Raji (cell line): ENCODE measurements around the gene HBZ.

ENCODE experiments used
- POLR2A ChIP-seq: IDR thresholded peaks from 2 replicates; pipeline ENCODE4 v1.6.1; 2011; ENCODE audit warnings: low read depth, low read length, control low read depth; ENCODE audit not compliant: insufficient read depth

The HBZ gene

DNA sequence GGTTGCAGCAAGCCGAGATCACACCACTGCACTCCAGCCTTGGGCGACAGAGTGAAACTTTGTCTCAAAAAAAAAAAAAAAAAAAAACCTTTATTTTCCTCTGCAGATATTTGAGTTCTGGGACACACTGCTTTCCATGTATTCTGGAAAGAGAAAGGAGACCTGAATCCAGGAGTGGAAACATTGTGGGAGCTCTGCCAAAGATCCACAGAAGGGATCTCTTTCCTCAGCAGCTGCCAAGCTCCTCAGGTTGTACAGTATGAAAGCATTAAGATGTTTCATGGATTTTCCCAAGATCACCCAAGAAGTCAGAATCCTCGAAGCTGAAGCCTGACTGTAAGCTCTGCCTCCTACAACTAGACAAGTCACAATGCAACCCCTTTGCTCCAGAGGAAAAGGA, 27.4 kb upstream of the HBZ start:
- TF ChIP-seq POLR2A: no peak

DNA sequence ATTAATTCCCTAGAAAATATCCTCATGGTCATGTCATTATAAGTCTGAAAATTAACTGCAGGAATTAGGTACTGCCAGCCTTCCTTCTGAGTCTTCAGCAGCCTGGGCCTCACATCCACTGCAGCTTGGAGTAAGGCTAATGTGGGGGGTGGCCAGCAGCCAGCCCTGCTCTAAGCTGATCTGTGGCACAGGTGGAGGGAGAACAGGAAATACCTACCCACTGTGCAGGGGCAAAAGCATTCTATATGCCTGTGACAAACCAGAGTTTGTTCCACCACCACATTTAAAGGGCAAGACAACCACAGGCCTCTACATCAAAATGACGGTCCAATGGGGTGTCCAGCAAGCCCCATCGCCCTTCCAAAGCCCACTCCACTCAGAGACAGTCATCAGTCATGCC, 23.4 kb upstream of the HBZ start:
- no peak for TF ChIP-seq POLR2A

DNA sequence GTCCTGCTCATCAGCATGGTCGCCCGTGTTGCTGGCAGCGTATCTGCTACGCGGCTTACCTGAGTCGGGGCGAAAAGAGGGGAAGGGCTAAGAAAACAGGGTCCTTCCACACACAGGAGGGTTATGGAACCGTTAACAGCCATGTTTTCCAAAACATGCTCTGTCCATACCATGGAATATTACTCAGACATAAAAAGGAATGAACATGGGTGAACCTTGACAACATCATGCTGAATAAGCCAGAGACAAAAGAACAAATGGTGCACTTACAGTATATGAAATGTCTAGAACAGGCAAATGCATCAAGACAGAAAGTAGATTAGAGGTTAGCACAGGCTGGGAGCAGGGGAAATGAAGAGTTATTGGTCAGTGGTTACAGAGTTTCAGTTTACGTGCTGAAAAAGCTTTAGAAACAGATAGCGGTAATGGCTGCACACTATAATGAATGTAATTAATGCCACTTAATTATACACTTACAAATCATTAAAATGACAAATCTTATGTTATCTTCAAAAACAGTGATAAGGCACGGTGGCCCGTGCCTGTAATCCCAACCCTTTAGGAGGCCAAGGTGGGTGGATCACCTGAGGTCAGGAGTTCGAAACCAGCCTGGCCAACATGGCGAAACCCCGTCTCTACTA, 21.8 kb upstream of the HBZ start:
- no peak for TF ChIP-seq POLR2A

DNA sequence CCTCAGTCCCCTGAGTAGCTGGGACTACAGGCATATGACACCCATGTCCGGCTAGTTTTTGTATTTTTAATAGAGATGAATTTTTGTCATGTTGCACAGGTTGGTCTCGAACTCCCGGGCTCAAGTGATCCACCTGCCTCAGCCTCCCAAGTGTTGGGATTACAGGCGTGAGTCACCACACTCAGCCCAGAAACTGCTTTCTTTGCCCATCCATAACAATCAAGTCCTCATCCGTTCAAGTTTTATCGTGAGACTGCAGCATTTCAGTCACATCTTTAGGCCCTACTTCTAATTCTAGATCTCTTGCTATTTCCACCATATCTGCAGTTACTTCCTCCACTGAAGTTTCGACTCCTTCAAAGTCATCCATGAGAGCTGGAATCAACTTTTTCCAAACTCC, 20.3 kb upstream of the HBZ start:
- no peak for TF ChIP-seq POLR2A

DNA sequence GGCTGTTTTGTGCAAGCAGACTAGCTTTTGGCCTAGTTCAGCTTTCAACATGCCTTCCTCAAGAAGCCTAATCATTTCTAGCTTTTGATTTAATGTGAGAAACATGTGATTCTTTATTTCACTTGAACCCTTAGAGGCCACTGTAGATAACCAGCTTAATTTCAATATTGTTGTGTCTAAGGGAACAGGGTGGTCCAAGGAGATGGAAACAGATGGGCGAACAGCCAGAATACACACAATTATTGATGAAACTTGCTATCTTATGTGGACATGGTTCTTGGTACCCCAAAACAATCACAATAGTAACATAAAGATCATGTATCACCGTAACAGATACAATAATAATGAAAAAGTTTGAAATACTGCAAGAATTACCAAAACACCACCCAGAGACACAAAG, 18.7 kb upstream of the HBZ start:
- no peak for TF ChIP-seq POLR2A

DNA sequence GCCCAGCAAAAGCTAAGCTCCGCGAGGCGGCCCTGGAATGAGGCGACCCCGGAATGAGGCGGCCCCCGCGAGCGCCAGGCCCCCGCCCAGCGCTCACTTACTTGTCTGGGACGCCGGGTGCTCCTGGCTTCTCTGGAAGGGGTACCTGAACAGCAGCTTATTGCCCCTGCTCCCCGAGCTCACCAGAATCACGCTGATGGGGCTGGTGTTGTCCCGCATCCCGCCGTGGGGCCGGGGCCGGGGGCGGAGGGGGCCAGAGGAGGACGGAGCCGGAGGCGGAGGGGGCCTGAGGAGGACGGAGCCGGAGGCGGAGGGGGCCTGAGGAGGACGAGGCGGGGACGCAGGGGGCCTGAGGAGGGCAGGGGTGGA, 14.4 kb upstream of the HBZ start:
- TF ChIP-seq POLR2A: no peak

DNA sequence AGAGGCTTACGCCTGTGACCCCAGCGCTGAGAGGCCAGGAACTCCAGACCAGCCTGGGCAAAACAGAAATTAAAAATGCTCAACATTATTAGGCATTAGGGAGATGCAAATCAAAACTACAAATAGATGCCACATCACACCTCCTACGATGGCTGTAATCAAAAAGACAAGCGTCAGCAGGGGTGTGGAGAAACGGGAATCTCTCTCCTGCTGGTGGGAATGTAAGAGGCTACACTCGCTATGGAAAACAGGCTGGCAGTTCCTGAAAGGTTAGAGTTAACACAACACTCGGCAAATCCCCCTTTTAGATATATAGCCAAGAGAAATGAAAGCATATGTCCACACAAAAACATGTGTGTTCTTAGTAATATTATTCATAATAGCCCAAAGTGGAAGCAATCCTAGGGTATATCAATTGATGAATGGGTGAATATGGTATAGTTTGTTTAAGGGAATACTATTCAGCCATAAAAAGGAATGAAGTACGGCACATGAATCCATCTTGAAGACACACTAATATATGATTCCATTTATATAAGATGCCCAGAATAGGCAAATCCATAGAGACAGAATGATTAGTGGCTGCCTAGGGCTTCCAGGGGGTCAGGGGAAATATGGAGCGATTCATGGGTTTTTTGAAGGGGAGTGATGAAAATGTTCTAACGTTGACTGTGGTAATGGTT, 12.1 kb upstream of the HBZ start:
- no peak for TF ChIP-seq POLR2A

DNA sequence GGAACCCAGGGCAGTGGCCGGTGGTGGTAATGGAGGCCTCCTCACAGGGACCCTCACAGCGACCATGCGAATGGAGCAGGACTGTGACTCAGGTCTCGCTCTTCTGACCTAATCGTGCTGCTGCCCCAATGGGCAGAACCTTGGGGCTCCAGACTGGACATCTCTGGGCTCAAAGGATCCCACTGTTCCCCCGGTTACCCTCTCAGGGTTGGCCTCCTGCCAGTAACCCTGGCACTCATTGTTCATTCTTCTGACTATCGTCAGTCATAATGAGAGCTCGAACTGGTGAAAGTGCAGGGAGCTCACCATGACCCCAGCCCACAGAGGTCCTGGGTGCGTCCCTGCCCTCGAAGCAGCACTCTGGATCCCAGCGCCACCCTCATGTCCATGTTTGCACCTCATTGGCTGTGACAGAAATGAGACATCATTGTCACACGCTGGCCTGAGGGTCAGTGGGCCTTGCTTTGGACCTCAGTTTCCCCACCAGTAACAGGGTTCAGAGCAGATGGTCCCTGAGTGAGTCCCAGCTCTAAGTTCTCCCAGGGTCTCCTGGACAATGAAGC, 10.0 kb upstream of the HBZ start:
- TF ChIP-seq POLR2A: no peak

DNA sequence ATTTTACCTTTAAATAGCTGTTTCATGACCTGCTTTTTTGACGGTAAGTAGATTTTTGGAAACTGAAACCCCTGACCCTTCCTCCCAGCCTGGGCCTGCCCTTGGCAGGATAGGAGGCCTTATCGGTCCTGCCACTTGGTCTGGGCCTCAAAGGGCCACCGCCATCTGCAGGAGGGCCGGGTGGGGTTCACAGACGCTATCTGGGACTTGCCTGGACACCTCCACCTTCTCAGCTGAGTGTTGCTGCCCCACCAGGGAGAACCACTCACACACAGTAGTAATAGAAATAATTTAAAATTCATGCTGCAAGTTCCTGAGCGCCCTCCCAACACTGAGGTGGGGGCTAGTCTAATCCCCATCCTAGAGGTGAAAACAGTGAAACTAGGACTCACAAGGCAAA, 9.4 kb upstream of the HBZ start:
- TF ChIP-seq POLR2A: no peak

DNA sequence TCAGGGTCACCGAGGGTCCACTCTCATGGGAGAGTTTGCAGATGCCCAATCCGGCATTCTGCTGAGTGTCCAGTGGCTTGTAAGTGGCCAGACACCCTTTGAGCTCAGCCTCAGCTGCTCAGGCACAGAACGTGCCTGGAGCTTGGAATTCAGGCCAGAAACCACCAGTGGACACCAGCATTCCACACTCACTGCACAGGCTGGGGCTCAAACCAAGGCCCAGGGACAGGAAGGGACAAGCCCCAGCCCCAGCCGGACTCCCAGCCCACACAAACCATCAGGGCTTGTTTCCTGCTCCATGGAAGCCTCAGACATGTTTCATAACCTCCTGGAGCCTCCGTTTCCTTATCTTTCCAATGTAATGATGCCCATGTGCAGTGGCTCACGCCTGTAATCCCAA, 9.0 kb upstream of the HBZ start:
- TF ChIP-seq POLR2A: no peak

DNA sequence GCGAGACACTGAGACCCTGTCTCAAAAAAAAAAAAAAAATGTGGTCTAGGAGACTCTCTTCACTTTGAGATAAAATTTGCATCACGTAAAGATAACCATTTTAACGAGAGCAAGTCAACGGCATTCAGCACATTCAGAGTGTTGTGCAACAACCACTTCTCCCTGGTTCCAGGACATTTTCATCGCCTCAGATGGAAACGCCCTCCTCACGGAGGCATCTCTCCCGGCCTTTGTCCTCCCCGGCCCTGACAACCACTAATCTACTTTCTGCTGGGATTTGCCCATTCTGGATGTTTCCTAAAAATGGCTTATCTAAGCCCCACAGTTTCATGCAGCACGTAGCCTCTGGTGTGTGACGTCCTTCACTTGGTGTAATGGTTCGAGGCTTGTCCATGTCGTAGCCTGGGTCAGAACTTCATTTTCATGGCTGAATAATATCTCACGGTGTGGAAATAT, 7.6 kb upstream of the HBZ start:
- TF ChIP-seq POLR2A: no peak

DNA sequence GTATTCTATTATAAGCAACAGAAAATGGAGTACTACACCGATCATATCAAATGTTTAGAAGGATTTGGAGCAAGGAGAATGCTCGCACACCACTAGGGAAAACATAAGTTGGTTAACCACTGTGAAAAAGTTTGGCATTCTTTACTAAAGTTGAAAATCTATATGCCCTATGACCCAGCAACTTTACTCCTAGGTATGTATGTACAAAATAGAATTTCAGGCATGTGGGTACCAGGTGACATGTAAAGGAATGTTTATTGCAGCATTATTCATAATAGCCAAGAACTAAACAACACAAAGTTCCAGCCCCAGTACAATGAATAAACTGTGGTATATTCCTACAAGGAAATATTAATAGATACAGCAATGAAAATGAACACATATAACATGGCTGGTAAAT, 5.8 kb upstream of the HBZ start:
- TF ChIP-seq POLR2A: no peak

DNA sequence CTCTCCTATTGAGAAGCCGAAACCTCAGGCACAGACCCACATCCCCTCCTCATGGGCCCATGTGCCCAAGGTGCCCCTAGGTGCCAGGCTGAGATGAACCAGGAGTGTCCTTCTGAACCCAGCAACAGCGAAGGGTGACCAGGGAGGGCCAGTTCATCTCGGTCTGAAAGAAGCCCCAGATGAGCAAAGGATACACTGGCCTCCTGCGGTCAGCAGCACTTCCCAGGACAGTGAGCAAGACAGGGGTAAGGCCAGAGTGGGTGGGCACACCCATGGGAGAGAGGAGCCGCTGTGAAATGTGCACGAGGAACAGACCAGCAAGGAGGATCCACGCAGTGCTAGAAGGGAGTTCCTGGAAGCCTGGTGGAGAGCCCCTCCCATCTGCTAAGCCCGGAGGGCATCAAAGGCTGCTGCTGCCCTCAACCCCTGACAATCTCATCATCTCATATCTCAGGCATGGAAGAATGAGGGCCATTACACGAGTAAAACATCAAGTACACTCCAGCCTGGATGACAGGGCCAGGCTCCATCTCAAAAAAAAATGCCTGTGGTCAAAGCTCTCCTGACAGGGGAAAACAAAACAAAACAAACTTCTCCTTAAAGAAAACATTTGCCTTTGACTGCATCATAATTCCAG, 3.3 kb upstream of the HBZ start:
- no peak for TF ChIP-seq POLR2A

DNA sequence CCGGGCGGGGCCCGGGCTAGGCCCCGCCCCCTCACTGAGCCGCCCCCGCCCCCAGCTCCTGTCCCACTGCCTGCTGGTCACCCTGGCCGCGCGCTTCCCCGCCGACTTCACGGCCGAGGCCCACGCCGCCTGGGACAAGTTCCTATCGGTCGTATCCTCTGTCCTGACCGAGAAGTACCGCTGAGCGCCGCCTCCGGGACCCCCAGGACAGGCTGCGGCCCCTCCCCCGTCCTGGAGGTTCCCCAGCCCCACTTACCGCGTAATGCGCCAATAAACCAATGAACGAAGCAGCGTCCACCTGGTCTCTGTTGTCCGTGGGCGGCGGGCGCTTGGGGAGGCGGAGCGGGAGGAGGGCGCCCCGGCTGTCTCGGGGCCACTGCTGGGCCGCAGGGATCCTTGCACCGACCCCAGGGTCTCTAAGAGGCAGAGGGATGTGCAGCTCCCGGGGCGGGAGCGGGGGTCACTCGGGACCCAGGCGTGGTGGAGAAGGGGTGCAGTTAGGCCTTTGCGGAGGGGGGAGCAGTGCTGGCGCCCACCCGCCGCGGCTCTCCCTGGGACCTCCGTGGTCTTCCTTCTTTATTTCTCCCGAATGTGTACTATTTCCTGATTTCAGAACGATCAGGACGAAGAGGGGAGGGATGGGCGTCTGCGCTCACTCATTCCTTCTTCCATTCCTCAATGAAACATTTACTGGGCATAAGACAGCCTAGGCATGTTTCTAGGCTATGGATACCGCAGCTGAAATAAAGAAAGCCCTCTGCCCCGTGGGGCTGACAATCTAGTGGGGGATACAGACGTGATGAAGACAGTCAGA, 2.0 kb downstream of the HBZ start:
- no peak for TF ChIP-seq POLR2A

DNA sequence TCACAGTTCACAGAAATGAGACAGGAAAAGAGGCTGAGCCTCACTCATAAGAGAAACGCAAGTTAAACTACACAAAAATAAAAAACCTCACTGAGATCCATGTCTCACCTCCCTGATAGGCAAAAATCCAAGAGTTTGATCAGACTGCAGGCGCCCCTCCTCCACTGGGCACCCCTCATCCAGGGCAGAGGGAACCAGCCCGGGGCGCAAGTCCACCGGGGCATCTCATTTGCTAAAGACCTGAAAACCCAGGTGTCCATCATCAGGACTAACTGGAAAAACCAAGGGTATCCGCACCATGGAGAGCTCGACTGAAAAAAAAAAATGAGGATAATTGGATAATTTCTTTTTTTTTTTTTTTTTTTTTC, 2.6 kb downstream of the HBZ start:
- TF ChIP-seq POLR2A: no peak
